ENCODE data around the gene TRMT10B.

TRMT10B gene

DNA sequence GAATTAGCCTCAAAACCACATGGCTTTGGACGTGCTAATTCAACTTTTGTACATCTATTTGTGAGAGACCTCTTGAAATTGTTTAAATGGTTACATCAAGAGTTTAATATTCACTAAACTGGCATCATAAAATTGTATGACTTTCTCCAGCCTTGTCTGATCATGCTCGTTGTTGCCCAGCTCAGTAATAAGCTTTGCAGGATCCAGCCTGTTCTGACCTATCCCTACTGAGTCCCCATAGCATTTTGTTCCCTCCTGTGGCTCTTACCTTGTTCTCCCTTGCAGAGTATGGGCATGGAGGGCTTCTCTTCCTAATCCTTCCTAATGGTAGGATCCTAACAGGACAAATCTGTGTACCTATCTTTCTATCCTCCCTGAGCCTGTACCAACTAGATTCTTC, 24.9 kb downstream of the TRMT10B start:
- H3K4me3 ChIP-seq (ENCODE audit: low read depth, low read length) = no peak overlapping the region
- TF ChIP-seq, protein P1, sequence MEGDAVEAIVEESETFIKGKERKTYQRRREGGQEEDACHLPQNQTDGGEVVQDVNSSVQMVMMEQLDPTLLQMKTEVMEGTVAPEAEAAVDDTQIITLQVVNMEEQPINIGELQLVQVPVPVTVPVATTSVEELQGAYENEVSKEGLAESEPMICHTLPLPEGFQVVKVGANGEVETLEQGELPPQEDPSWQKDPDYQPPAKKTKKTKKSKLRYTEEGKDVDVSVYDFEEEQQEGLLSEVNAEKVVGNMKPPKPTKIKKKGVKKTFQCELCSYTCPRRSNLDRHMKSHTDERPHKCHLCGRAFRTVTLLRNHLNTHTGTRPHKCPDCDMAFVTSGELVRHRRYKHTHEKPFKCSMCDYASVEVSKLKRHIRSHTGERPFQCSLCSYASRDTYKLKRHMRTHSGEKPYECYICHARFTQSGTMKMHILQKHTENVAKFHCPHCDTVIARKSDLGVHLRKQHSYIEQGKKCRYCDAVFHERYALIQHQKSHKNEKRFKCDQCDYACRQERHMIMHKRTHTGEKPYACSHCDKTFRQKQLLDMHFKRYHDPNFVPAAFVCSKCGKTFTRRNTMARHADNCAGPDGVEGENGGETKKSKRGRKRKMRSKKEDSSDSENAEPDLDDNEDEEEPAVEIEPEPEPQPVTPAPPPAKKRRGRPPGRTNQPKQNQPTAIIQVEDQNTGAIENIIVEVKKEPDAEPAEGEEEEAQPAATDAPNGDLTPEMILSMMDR (IDR thresholded peaks at IDR 0.05; ENCODE audit: control insufficient read depth, extremely low read depth, insufficient read depth) = no peak
- DNase-seq (ENCODE audit: low read depth) = no peak

DNA sequence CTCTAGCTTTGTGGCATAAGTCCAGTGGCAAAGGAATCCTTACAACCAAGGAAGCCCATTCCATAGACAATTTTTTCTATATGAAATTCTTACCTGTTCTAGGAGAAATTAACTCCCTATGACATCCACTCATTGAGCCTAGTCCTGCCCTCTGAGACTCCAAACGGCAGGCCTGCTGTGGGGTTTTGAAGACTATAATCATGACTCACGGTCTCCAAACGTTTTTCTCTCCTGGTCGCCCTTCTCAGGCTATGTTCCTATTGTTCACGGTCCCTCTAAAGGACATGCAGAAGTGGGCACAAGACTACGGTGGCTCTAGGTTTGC, 30.6 kb downstream of the TRMT10B start:
- no peak for DNase-seq (ENCODE audit: low read depth)
- TF ChIP-seq, protein P1 (IDR thresholded peaks at IDR 0.05; ENCODE audit: control insufficient read depth, extremely low read depth, insufficient read depth) = no peak

DNA sequence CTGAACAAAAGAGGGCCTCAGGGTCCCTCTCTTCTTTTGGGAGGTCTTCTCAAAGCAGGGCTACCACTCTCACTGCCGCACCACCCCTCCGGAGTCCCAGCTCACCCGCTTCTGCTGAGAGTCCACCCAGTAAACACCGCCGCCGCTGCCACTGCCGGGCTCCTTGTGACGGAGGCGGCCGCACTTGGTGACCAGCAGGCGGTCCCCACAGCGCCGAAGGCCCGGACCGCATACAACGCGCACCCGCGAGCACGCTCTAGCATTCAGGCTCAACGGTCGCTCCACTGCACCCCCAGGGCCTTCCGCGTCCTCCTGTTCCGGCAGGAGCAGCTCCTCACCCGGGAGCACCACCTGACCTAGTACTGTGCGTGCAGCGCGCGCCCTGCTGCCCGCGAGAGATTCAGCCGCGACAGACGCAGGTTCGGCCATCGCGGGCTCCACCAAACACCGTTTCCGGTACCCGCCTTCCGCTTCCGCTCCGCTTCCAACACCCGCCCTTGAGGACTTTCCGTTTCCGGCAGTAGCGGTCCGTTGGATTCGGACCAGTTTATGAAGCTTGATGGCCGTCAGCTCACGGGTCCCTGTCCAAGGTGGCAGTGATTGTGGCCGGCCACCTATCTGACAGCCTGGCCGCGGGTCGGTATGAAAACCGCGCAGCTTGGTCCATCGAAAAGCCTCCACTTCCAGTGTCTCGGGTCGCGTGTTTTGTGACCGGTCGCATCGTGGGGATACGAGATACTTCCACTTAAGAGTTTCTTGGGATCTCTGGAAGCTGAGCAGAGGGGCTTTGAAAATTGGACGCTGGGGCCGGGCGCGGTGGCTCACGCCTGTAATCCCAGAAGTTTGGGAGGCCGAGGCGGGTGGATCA, 31.2 kb downstream of the TRMT10B start, which contains the start of gene EXOSC3:
Gene EXOSC3 (minus strand): TSS at position 449 of the 868 bp plus-strand sequence. CDS start 20 bp downstream, at position 429.
- H3K4me3 ChIP-seq (ENCODE audit: low read depth, low read length) = peak within 1 kb of the TSS; percentile 81
- DNase-seq (ENCODE audit: low read depth) = peak; percentile 93
- TF ChIP-seq, protein P1 (IDR thresholded peaks at IDR 0.05; ENCODE audit: control insufficient read depth, extremely low read depth, insufficient read depth) = 0 out of 2 replicates have a peak, but pooled peaks have one; percentile 1

More for the DNA sequence above, 30.6 kb downstream of the TRMT10B start:
- H3K4me3 ChIP-seq (ENCODE audit: low read depth, low read length) = peak overlapping the region; percentile 81

DNA sequence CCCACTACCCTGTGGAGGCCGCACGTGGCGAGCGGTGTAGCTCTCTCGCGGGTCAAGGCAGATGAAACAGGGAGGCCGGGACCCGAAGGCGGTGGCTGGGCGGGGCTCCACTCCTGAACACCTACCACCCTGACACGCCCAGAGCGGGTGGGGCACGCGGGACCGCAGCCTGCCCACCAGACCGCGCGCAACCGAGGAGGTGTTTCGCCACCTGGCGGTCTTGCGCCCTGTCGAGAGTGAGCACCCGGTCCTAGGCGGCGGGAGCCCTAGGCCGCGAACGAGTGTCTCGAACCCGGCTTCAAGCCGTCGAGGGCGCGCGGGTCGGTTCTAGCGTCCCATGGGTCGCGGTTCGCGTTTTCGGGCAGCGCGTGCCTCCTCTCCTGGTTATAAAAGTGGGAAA, 33.5 kb downstream of the TRMT10B start:
- TF ChIP-seq, protein P1 (IDR thresholded peaks at IDR 0.05; ENCODE audit: control insufficient read depth, extremely low read depth, insufficient read depth) = no peak
- no peak for DNase-seq (ENCODE audit: low read depth)
- H3K4me3 ChIP-seq (ENCODE audit: low read depth, low read length) = no peak overlapping the region

DNA sequence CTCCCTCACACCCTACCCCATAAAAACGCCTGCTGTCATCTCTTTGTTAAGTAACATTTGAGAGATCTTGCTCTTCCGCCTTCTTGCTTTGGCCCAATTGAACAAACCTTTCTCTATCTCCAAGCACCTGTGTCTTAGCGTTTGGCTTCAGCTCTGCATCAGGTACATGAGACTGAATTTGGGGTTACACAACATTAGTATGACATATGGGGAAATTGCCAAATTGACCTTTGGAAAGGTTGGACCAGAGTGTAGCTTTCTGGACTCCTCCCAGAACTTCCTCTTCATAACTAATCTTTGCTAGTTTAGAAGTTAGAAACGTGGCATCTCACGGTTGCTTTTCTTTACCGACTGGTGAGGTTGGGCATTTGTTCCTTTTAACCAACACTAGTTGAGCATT, 34.7 kb downstream of the TRMT10B start:
- TF ChIP-seq, protein P1 (IDR thresholded peaks at IDR 0.05; ENCODE audit: control insufficient read depth, extremely low read depth, insufficient read depth) = no peak

DNA sequence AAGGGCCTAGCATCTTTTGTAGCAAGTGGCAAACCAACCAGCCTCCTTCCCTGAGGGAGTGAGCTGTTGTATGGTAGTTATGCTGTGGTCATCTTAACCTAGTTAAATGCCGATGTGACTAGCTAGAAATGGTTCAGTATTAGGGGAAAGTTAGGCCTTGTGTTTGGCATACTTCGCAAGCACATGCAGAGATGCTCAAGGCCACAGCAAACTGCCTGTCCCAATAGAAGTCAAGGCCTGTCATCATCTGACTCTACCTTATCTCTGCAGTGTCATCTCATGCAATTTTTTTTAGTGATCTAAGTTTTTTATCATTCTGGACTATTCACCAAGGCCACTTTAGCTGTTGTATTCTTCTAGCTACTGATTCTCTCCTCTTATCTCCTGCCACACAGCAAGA, 36.5 kb downstream of the TRMT10B start:
- no peak overlapping the region for H3K4me3 ChIP-seq (ENCODE audit: low read depth, low read length)
- DNase-seq (ENCODE audit: low read depth) = no peak
- TF ChIP-seq, protein P1 (IDR thresholded peaks at IDR 0.05; ENCODE audit: control insufficient read depth, extremely low read depth, insufficient read depth) = no peak

More for the DNA sequence above, 34.7 kb downstream of the TRMT10B start:
- H3K4me3 ChIP-seq (ENCODE audit: low read depth, low read length) = no peak overlapping the region
- no peak for DNase-seq (ENCODE audit: low read depth)

Measured in LNCaP clone FGC (cell line).